HepG2 (cell line): ENCODE data around the gene HIF1AN. TPM values are rescaled to one million over a fixed set of nuclear protein-coding genes. Genes with fewer than 3 reads are reported as not detected.
A peak's percentile ranks its signal among the peaks of the same experiment; 100 is the strongest.

Source experiments
- CREM ChIP-seq, 2 experiments: sonication (generic) in 1 of 2; formaldehyde crosslinking in 1 of 2; IDR thresholded peaks; 2 replicates each; pipeline versions ENCODE4 v1.4.0 to v1.6.1; 2016 to 2020; ENCODE audit warnings: antibody characterized with exemption in 1 of 2, mild to moderate bottlenecking in 1 of 2, missing genetic modification reagents in 1 of 2
- CTCF ChIP-seq: sonication (generic); formaldehyde crosslinking; IDR thresholded peaks from 2 replicates; pipeline ENCODE4 v1.5.0; 2020; ENCODE audit warnings: mild to moderate bottlenecking, missing genetic modification reagents, moderate library complexity
- FOXK1 ChIP-seq: sonication (generic); formaldehyde crosslinking; IDR thresholded peaks from 2 replicates; pipeline ENCODE4 v1.4.0; 2020; ENCODE audit warnings: low read depth, missing genetic modification reagents, borderline replicate concordance
- HDAC2 ChIP-seq: sonication (generic); formaldehyde crosslinking; IDR thresholded peaks from 2 replicates; pipeline ENCODE4 v1.4.0; 2020; ENCODE audit warnings: missing genetic modification reagents
- HNF1B ChIP-seq: sonication (generic); formaldehyde crosslinking; IDR thresholded peaks from 2 replicates; pipeline ENCODE4 v1.5.1; 2020; ENCODE audit warnings: mild to moderate bottlenecking, moderate library complexity, missing genetic modification reagents
- ISX ChIP-seq: sonication (generic); formaldehyde crosslinking; conservative IDR thresholded peaks from 2 replicates; pipeline ENCODE4 v1.5.0; 2020; ENCODE audit warnings: missing genetic modification reagents
- KAT8 ChIP-seq: IDR thresholded peaks from 2 replicates; pipeline ENCODE4 v1.6.1; 2016; ENCODE audit warnings: missing genetic modification reagents, missing compliant biosample characterization
- MAFK ChIP-seq, 2 experiments: IDR thresholded peaks in 1 of 2; conservative IDR thresholded peaks in 1 of 2; 2 replicates each; pipeline ENCODE4 v1.6.1; 2011; ENCODE audit warnings: improper control_type of control experiment in 2 of 2, low read length in 2 of 2
- PHF20 ChIP-seq: sonication (generic); formaldehyde crosslinking; IDR thresholded peaks from 2 replicates; pipeline ENCODE4 v1.5.0; 2020; ENCODE audit warnings: mild to moderate bottlenecking, missing genetic modification reagents
- POGZ ChIP-seq: sonication (generic); formaldehyde crosslinking; IDR thresholded peaks from 2 replicates; pipeline ENCODE4 v1.4.0; 2020; ENCODE audit warnings: mild to moderate bottlenecking, missing genetic modification reagents
- RAD21 ChIP-seq: fragments of 450-650 bp; formaldehyde crosslinking; IDR thresholded peaks from 2 replicates; pipeline ENCODE4 v1.5.0; 2020; ENCODE audit warnings: mild to moderate bottlenecking
- XBP1 ChIP-seq: sonication (generic); formaldehyde crosslinking; IDR thresholded peaks from 2 replicates; pipeline ENCODE4 v1.5.0; 2020; ENCODE audit warnings: missing genetic modification reagents
- ZC3H13 ChIP-seq: sonication (generic); formaldehyde crosslinking; IDR thresholded peaks from 2 replicates; pipeline ENCODE4 v1.8.1; 2023; ENCODE audit warnings: mild to moderate bottlenecking, missing genetic modification reagents, moderate library complexity
- ZNF12 ChIP-seq: sonication (generic); formaldehyde crosslinking; IDR thresholded peaks from 2 replicates; pipeline ENCODE4 v1.5.0; 2020; ENCODE audit warnings: missing genetic modification reagents
- ZNF33A ChIP-seq: sonication (generic); formaldehyde crosslinking; IDR thresholded peaks from 2 replicates; pipeline ENCODE4 v1.5.1; 2020; ENCODE audit warnings: missing genetic modification reagents, mild to moderate bottlenecking, moderate library complexity, borderline replicate concordance
- ZNF512B ChIP-seq: sonication (generic); formaldehyde crosslinking; IDR thresholded peaks from 2 replicates; pipeline ENCODE4 v1.5.1; 2020; ENCODE audit warnings: missing genetic modification reagents, mild to moderate bottlenecking, borderline replicate concordance
- ZNF720 ChIP-seq: sonication (generic); formaldehyde crosslinking; IDR thresholded peaks from 2 replicates; pipeline ENCODE4 v1.4.0; 2020; ENCODE audit warnings: missing genetic modification reagents
- ZNF75D ChIP-seq: sonication (generic); formaldehyde crosslinking; IDR thresholded peaks from 2 replicates; pipeline ENCODE4 v1.8.1; 2023; ENCODE audit warnings: missing genetic modification reagents, mild to moderate bottlenecking, borderline replicate concordance
- ZNF770 ChIP-seq: sonication (generic); formaldehyde crosslinking; IDR thresholded peaks from 2 replicates; pipeline ENCODE4 v1.5.0; 2020; ENCODE audit warnings: mild to moderate bottlenecking, missing genetic modification reagents
- ZSCAN31 ChIP-seq: sonication (generic); formaldehyde crosslinking; IDR thresholded peaks from 2 replicates; pipeline ENCODE4 v1.5.0; 2020; ENCODE audit warnings: low read depth, mild to moderate bottlenecking, missing genetic modification reagents
- polyA plus RNA-seq, 8 experiments: library from polyadenylated mRNA; depleted of rRNA in 3 of 8; stranded (reverse) in 7 of 8; unstranded in 1 of 8; fragments of >200 nt; fragmentation: Illumina TruSeq in 4 of 8; extraction: Trizol in 4 of 8; gene quantifications; 2 replicates each; pipeline versions ENCODE4 v1.2.1 to v1.2.3, GENCODE V29; 2011 to 2016; ENCODE audit warnings: low read depth in 4 of 8, missing spikeins in 1 of 8, mixed read lengths in 1 of 8; ENCODE audit not compliant: insufficient read depth in 1 of 8
- total RNA-seq, 5 experiments: library from RNA; depleted of rRNA; stranded (reverse); fragments of >200 nt; fragmentation: Illumina TruSeq; extraction: Trizol; gene quantifications; 2 replicates each; pipeline ENCODE4 v1.2.3, GENCODE V29; 2016; ENCODE audit warnings: low read depth in 1 of 5

The HIF1AN gene
- total and polyA plus RNA-seq, 2 of the 13 experiments (the other 11 are each of a cell fraction or from before 2014, with no cell fraction given): 8.6 to 10.7 TPM

GRCh38 chr10:100569687-100570481 lies 34.1 kb downstream of the HIF1AN start (continued):
- TF ChIP-seq ZSCAN31 (CRISPR knock-in tag): 0 out of 2 replicates have a peak, but pooled peaks have one; percentile 38
- 0 out of 2 replicates have a peak, but pooled peaks have one; percentile 40 for TF ChIP-seq POGZ (CRISPR knock-in tag)
- no peak for TF ChIP-seq ZNF720 (CRISPR knock-in tag)
- TF ChIP-seq KAT8 (CRISPR knock-in tag): peak; percentile 80
- no peak for TF ChIP-seq ISX
- TF ChIP-seq ZNF33A: no peak
- TF ChIP-seq HDAC2: peak; percentile 50; the same call in 1 of the 2 replicates
- peak; percentile 53; the same call in 1 of the 2 replicates for TF ChIP-seq HNF1B (CRISPR knock-in tag)
- TF ChIP-seq RAD21: no peak
- peak; percentile 70 for TF ChIP-seq CTCF (CRISPR knock-in tag)
- TF ChIP-seq PHF20: peak; percentile 60; the same call in 1 of the 2 replicates
- TF ChIP-seq ZNF75D (CRISPR knock-in tag): no peak
- no peak for TF ChIP-seq XBP1 (CRISPR knock-in tag)
- TF ChIP-seq CREM (IDR thresholded peaks at IDR 0.05): no peak
- TF ChIP-seq CREM (CRISPR knock-in tag; IDR thresholded peaks at IDR 0.05): no peak
- TF ChIP-seq ZNF770: no peak
- no peak for TF ChIP-seq ZNF12
- TF ChIP-seq ZNF512B: 0 out of 2 replicates have a peak, but pooled peaks have one; percentile 19
- peak; percentile 38 to 55; a peak in 3 of 4 replicates for TF ChIP-seq MAFK (conservative IDR thresholded peaks at IDR 0.05 in 1 of 2, IDR thresholded peaks at IDR 0.05 in 1 of 2; ENCODE audit: low read length in 2 of 2)
- TF ChIP-seq FOXK1 (CRISPR knock-in tag): peak; percentile 27; the same call in 1 of the 2 replicates
- no peak for TF ChIP-seq ZC3H13
